Tibial nerve (tissue), 4 donors: ENCODE data around the gene CTNNA3.

ENCODE experiments used
- CTCF ChIP-seq, 5 experiments: fragments of 200-600 bp in 3 of 5; fragments of 450-650 bp in 2 of 5; sonication (generic) in 3 of 5; IDR thresholded peaks; one replicate each; pipeline ENCODE4 v1.5.1; 2016 to 2019; ENCODE audit warnings: antibody characterized with exemption in 5 of 5, mild to moderate bottlenecking in 3 of 5, moderate library complexity in 2 of 5
- EP300 ChIP-seq, 2 donors: sonication (generic); formaldehyde crosslinking; IDR thresholded peaks; one replicate each; pipeline ENCODE4 v1.6.1; 2017; ENCODE audit warnings: antibody characterized with exemption in 2 of 2, mild to moderate bottlenecking in 1 of 2

DNA sequence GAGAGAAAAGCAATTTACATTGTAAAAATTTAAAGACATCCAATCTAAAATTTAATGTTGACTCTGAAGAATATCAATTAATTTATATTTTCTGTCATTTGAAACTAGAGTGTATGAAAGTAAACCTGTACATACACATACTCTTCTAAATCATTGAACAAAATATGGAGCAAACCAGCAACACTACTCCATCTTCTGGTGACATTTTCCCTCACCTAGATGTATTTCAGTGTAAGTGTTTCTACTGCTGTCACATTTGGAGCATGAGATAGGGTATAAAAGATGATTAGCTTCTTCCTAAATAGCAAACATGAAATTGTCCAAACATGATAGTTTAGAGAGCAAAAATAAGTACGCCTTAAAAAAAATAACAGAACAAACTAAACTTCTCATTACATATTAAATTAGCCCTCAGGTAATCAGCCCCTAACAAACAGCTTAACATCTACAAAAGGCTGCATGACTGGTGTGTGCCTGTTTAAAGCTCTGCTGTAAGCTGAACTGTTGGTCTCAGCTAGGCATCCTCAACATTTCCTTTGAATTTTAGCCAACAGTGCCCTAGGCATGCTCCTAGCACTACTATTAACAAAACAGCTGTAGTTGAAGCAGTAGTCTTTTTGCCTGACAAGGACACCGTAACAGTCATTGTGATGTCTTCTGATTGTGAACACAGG is 189.8 kb downstream of the CTNNA3 start:
- no peak for TF ChIP-seq CTCF (IDR thresholded peaks at IDR 0.05)
- TF ChIP-seq EP300 (IDR thresholded peaks at IDR 0.05), result no peak
